ENCODE results near the gene TXNRD2. TPM values are rescaled to one million over a fixed set of nuclear protein-coding genes. Genes with fewer than 3 reads are reported as not detected.

Gene TXNRD2
- polyA plus RNA-seq, 1 donor from 2014 or later, result 4.1 TPM

- no peak overlapping the region for H3K27ac ChIP-seq (ENCODE audit: low read length)
- H3K4me2 ChIP-seq (ENCODE audit: low read length), result peak overlapping the region; percentile 92
- H2AFZ ChIP-seq (ENCODE audit: low read depth, low read length), result no peak overlapping the region
- no peaks in the 10 kb centered on the region for H3K9me3 ChIP-seq (ENCODE audit: low read length)
- no peaks in the 10 kb centered on the region for H3F3A ChIP-seq (ENCODE audit: insufficient read depth, low read length, poor library complexity, severe bottlenecking)
- H3K27me3 ChIP-seq (ENCODE audit: insufficient read depth, low read depth, low read length), result no peaks in the 10 kb centered on the region
- TF ChIP-seq CTCF (IDR thresholded peaks at IDR 0.05; ENCODE audit: poor library complexity, severe bottlenecking), result no peak
- no peak for TF ChIP-seq EP300 (conservative IDR thresholded peaks at IDR 0.05; ENCODE audit: poor library complexity, severe bottlenecking)
- TF ChIP-seq POLR2AphosphoS5 (IDR thresholded peaks at IDR 0.05), result no peak
- TF ChIP-seq MXI1 (conservative IDR thresholded peaks at IDR 0.05; ENCODE audit: poor library complexity, severe bottlenecking), result no peak
- TF ChIP-seq EZH2 (IDR thresholded peaks at IDR 0.05; ENCODE audit: borderline replicate concordance, insufficient read depth, low read length, poor library complexity, severe bottlenecking), result no peak
- no peak for TF ChIP-seq SMC3 (conservative IDR thresholded peaks at IDR 0.05; ENCODE audit: poor library complexity)
- TF ChIP-seq RAD21 (conservative IDR thresholded peaks at IDR 0.05), result no peak
- no peak for TF ChIP-seq TAF1 (IDR thresholded peaks at IDR 0.05; ENCODE audit: low read depth)
- no peak for TF ChIP-seq REST (IDR thresholded peaks at IDR 0.05; ENCODE audit: borderline replicate concordance)
- H3K9me2 ChIP-seq (ENCODE audit: insufficient read depth, low read length), result no peaks in the 10 kb centered on the region
- no peaks in the 10 kb centered on the region for H4K20me1 ChIP-seq (ENCODE audit: insufficient read depth)
- peak overlapping the region; percentile 93 for H3K9ac ChIP-seq (ENCODE audit: low read length)
- peak overlapping the region; percentile 95 for H3K4me3 ChIP-seq (ENCODE audit: low read length)
- peaks cover 24% of the 10 kb centered on the region for H3K79me2 ChIP-seq (replicated peaks; ENCODE audit: insufficient read depth, low read length)
- no peaks in the 10 kb centered on the region for H3K36me3 ChIP-seq (ENCODE audit: insufficient read depth, low read length)
These were observed 43.5 kb upstream of the TXNRD2 start for GRCh38 chr22:19984851-19985811.

- Histone ChIP-seq H3K4me2 (ENCODE audit: low read length) (no peak overlapping the region), H3K9ac (ENCODE audit: low read length) (no peak overlapping the region), H4K20me1 (ENCODE audit: insufficient read depth) (no peaks in the 10 kb centered on the region), H3K9me2 (ENCODE audit: insufficient read depth, low read length) (no peaks in the 10 kb centered on the region), H3K4me3 (ENCODE audit: low read length) (peak overlapping the region; percentile 95), H3K79me2 (replicated peaks; ENCODE audit: insufficient read depth, low read length) (peaks cover 24% of the 10 kb centered on the region), H3K36me3 (ENCODE audit: insufficient read depth, low read length) (no peaks in the 10 kb centered on the region), H3K27me3 (ENCODE audit: insufficient read depth, low read depth, low read length) (no peaks in the 10 kb centered on the region), H2AFZ (ENCODE audit: low read depth, low read length) (no peak overlapping the region), H3K27ac (ENCODE audit: low read length) (no peak overlapping the region), H3F3A (ENCODE audit: insufficient read depth, low read length, poor library complexity, severe bottlenecking) (no peaks in the 10 kb centered on the region), H3K9me3 (ENCODE audit: low read length) (no peaks in the 10 kb centered on the region)
- TF ChIP-seq CTCF (IDR thresholded peaks at IDR 0.05; ENCODE audit: poor library complexity, severe bottlenecking), result no peak
- TF ChIP-seq REST (IDR thresholded peaks at IDR 0.05; ENCODE audit: borderline replicate concordance), result no peak
- TF ChIP-seq RAD21 (conservative IDR thresholded peaks at IDR 0.05), result no peak
- no peak for TF ChIP-seq POLR2AphosphoS5 (IDR thresholded peaks at IDR 0.05)
- TF ChIP-seq TAF1 (IDR thresholded peaks at IDR 0.05; ENCODE audit: low read depth), result no peak
- TF ChIP-seq EZH2 (IDR thresholded peaks at IDR 0.05; ENCODE audit: borderline replicate concordance, insufficient read depth, low read length, poor library complexity, severe bottlenecking), result no peak
- TF ChIP-seq EP300 (conservative IDR thresholded peaks at IDR 0.05; ENCODE audit: poor library complexity, severe bottlenecking), result no peak
- TF ChIP-seq MXI1 (conservative IDR thresholded peaks at IDR 0.05; ENCODE audit: poor library complexity, severe bottlenecking), result no peak
- TF ChIP-seq SMC3 (conservative IDR thresholded peaks at IDR 0.05; ENCODE audit: poor library complexity), result no peak
These were observed 42.7 kb upstream of the TXNRD2 start for GRCh38 chr22:19984201-19984753.
